ENCODE measurements around the gene SFXN3. TPM values are rescaled to one million over a fixed set of nuclear protein-coding genes. Genes with fewer than 3 reads are reported as not detected.

SFXN3 gene
- total RNA-seq, 1 donor = 28.4 TPM

- Histone ChIP-seq H3K9me3 (ENCODE audit: low read depth, low read length) (no peaks in the 10 kb centered on the region), H3K4me1 (ENCODE audit: insufficient read depth, low read length) (peaks cover 11% of the 10 kb centered on the region), H3K27me3 (ENCODE audit: insufficient read depth, low read length) (peaks cover 52% of the 10 kb centered on the region), H3K4me3 (ENCODE audit: low read length) (no peak overlapping the region)
Measured at GRCh38 chr10:101047961-101048892, 17.2 kb downstream of the SFXN3 start.

- Histone ChIP-seq H3K27me3 (ENCODE audit: insufficient read depth, low read length) (peaks cover 46% of the 10 kb centered on the region), H3K4me1 (ENCODE audit: insufficient read depth, low read length) (peaks cover 8% of the 10 kb centered on the region), H3K9me3 (ENCODE audit: low read depth, low read length) (no peaks in the 10 kb centered on the region), H3K4me3 (ENCODE audit: low read length) (no peak overlapping the region)
Measured at GRCh38 chr10:101050208-101051069, 19.4 kb downstream of the SFXN3 start.

GRCh38 chr10:101052285-101052684, 21.3 kb downstream of the SFXN3 start:
- Histone ChIP-seq H3K27me3 (ENCODE audit: insufficient read depth, low read length) (peaks cover 36% of the 10 kb centered on the region), H3K9me3 (ENCODE audit: low read depth, low read length) (no peaks in the 10 kb centered on the region), H3K4me3 (ENCODE audit: low read length) (no peak overlapping the region), H3K4me1 (ENCODE audit: insufficient read depth, low read length) (peaks cover 8% of the 10 kb centered on the region)

- Histone ChIP-seq H3K27me3 (ENCODE audit: insufficient read depth, low read length) (peaks cover 24% of the 10 kb centered on the region), H3K9me3 (ENCODE audit: low read depth, low read length) (no peaks in the 10 kb centered on the region), H3K4me3 (ENCODE audit: low read length) (no peak overlapping the region), H3K4me1 (ENCODE audit: insufficient read depth, low read length) (peaks cover 8% of the 10 kb centered on the region)
Measured at GRCh38 chr10:101053516-101053915, 22.5 kb downstream of the SFXN3 start.

- H3K9me3 ChIP-seq (ENCODE audit: low read depth, low read length) = no peaks in the 10 kb centered on the region
- peaks cover 15% of the 10 kb centered on the region for H3K27me3 ChIP-seq (ENCODE audit: insufficient read depth, low read length)
- peaks cover 10% of the 10 kb centered on the region for H3K4me1 ChIP-seq (ENCODE audit: insufficient read depth, low read length)
- H3K4me3 ChIP-seq (ENCODE audit: low read length) = no peak overlapping the region
Measured at GRCh38 chr10:101054351-101054750, 23.3 kb downstream of the SFXN3 start.

- H3K4me3 ChIP-seq (ENCODE audit: low read length) = no peak overlapping the region
- H3K9me3 ChIP-seq (ENCODE audit: low read depth, low read length) = no peaks in the 10 kb centered on the region
- peaks cover 10% of the 10 kb centered on the region for H3K27me3 ChIP-seq (ENCODE audit: insufficient read depth, low read length)
- H3K4me1 ChIP-seq (ENCODE audit: insufficient read depth, low read length) = peaks cover 15% of the 10 kb centered on the region
Measured at GRCh38 chr10:101054876-101055275, 23.8 kb downstream of the SFXN3 start.

- no peak overlapping the region for H3K4me3 ChIP-seq (ENCODE audit: low read length)
- no peaks in the 10 kb centered on the region for H3K9me3 ChIP-seq (ENCODE audit: low read depth, low read length)
- peaks cover 5% of the 10 kb centered on the region for H3K27me3 ChIP-seq (ENCODE audit: insufficient read depth, low read length)
- H3K4me1 ChIP-seq (ENCODE audit: insufficient read depth, low read length) = peaks cover 15% of the 10 kb centered on the region
Measured at GRCh38 chr10:101055411-101055810, 24.4 kb downstream of the SFXN3 start.

GRCh38 chr10:101056365-101057151, 25.5 kb downstream of the SFXN3 start:
- Histone ChIP-seq H3K4me1 (ENCODE audit: insufficient read depth, low read length) (peaks cover 19% of the 10 kb centered on the region), H3K4me3 (ENCODE audit: low read length) (no peak overlapping the region), H3K27me3 (ENCODE audit: insufficient read depth, low read length) (peaks cover under 1% of the 10 kb centered on the region), H3K9me3 (ENCODE audit: low read depth, low read length) (no peaks in the 10 kb centered on the region)

- Histone ChIP-seq H3K9me3 (ENCODE audit: low read depth, low read length) (no peaks in the 10 kb centered on the region), H3K4me1 (ENCODE audit: insufficient read depth, low read length) (peaks cover 45% of the 10 kb centered on the region), H3K27me3 (ENCODE audit: insufficient read depth, low read length) (peaks cover 36% of the 10 kb centered on the region), H3K4me3 (ENCODE audit: low read length) (peak overlapping the region; percentile 85)
Measured at GRCh38 chr10:101060036-101060950, 29.3 kb downstream of the SFXN3 start.

GRCh38 chr10:101060951-101061623, 30.1 kb downstream of the SFXN3 start:
- peaks cover 44% of the 10 kb centered on the region for H3K27me3 ChIP-seq (ENCODE audit: insufficient read depth, low read length)
- peak overlapping the region; percentile 85 for H3K4me3 ChIP-seq (ENCODE audit: low read length)
- no peaks in the 10 kb centered on the region for H3K9me3 ChIP-seq (ENCODE audit: low read depth, low read length)
- H3K4me1 ChIP-seq (ENCODE audit: insufficient read depth, low read length) = peaks cover 52% of the 10 kb centered on the region

- Histone ChIP-seq H3K4me3 (ENCODE audit: low read length) (peak within 1 kb of the TSS; percentile 85), H3K9me3 (ENCODE audit: low read depth, low read length) (no peaks in the 10 kb centered on the region), H3K27me3 (ENCODE audit: insufficient read depth, low read length) (peaks cover 50% of the 10 kb centered on the region), H3K4me1 (ENCODE audit: insufficient read depth, low read length) (peaks cover 58% of the 10 kb centered on the region)
Measured at GRCh38 chr10:101061624-101062231, 30.7 kb downstream of the SFXN3 start, which contains the start of gene KAZALD1. Gene KAZALD1 (plus strand): TSS chr10:101061989. CDS start chr10:101062593, 604 bp downstream.

GRCh38 chr10:101062232-101063049, 31.4 kb downstream of the SFXN3 start:
- peaks cover 55% of the 10 kb centered on the region for H3K27me3 ChIP-seq (ENCODE audit: insufficient read depth, low read length)
- no peak overlapping the region for H3K4me3 ChIP-seq (ENCODE audit: low read length)
- H3K4me1 ChIP-seq (ENCODE audit: insufficient read depth, low read length) = peaks cover 65% of the 10 kb centered on the region
- no peaks in the 10 kb centered on the region for H3K9me3 ChIP-seq (ENCODE audit: low read depth, low read length)

Data from mononuclear cell (primary cell).